Right cardiac atrium (tissue), 5 donors: ENCODE measurements around the gene PRKCD. TPM values are rescaled to one million over a fixed set of nuclear protein-coding genes. Genes with fewer than 3 reads are reported as not detected.

ENCODE experiments used
- ATAC-seq, 2 donors: fragments of 200-7000 bp; cut with Tn5 transposase; one replicate each; pipeline versions ENCODE4 v1.8.0 to v1.9.1; 2020; ENCODE audit warnings: moderate library complexity in 2 of 2, mild to moderate bottlenecking in 1 of 2
- DNase-seq, 3 donors: peaks; one replicate each; pipeline ENCODE4 v3.0.0-alpha.2; 2020
- H3K27ac ChIP-seq: one replicate; pipeline ENCODE4 v1.5.1; 2013; ENCODE audit warnings: mild to moderate bottlenecking, low read length, control low read depth, moderate library complexity
- H3K27me3 ChIP-seq: one replicate; pipeline ENCODE4 v1.6.1; 2013; ENCODE audit not compliant: control insufficient read depth, insufficient read depth
- H3K4me1 ChIP-seq: one replicate; pipeline ENCODE4 v1.6.1; 2013; ENCODE audit warnings: low read length; ENCODE audit not compliant: control insufficient read depth, insufficient read depth
- H3K4me3 ChIP-seq: one replicate; pipeline ENCODE4 v1.5.1; 2013; ENCODE audit warnings: low read length, control low read depth
- H3K9me3 ChIP-seq: one replicate; pipeline ENCODE4 v1.6.1; 2013; ENCODE audit warnings: low read length; ENCODE audit not compliant: control insufficient read depth
- WGBS: extraction: QIAGEN DNeasy Blood & Tissue Kit; methylation state at CpG from one replicate; pipeline ENCODE4 v1.1.7; 2013; 5-methylcytosine and 5-hydroxymethylcytosine counted together
- intact Hi-C, 4 donors: fragments of 100-400 bp; cut with DNase I; formaldehyde crosslinking; loops; one replicate each; pipeline versions ENCODE4 v1.11.0 to v1.14.0; 2022 to 2023
- long read RNA-seq, 4 donors: library from polyadenylated mRNA; unstranded; transcript quantifications; one replicate each; pipeline ENCODE4 v2.0.0, GENCODE V29; 2020 to 2021
- polyA plus RNA-seq: library from polyadenylated mRNA; stranded (reverse); fragments of 200-250 nt; gene quantifications from one replicate; pipeline ENCODE4 v1.2.3, GENCODE V29; 2013
- total RNA-seq, 4 donors: library from RNA; stranded (reverse); fragmentation: NEBNext Ultra II Directional; extraction: Animal tissue kit (Norgen Biotek cat#: 25700); gene quantifications; one replicate each; pipeline ENCODE4 v1.2.1, GENCODE V29; 2021
- donor health status: healthy with polysubstance abuse.
- donor health status: DM: no; HTN: yes; CAD: no.
- donor health status: DM: no; HTN: no; CAD: no.
- donor health status: DM: no; HTN: yes; CAD: no; lungs with severe emphysema.
- donor health status: DM: yes; HTN: yes; CAD: no.

The PRKCD gene
- total RNA-seq = 10 to 100 TPM; 26.2 to 34.4 (median 31.3) TPM
- 20.9 TPM for polyA plus RNA-seq
- long read RNA-seq, donor 1, transcript PRKCD-201 (19 exons, 2,680 nt) = minor isoform, 45 of 129 reads
- long read RNA-seq, donor 1, transcript PRKCD-202 (18 exons, 2,810 nt) = major isoform, 53 of 129 reads
- long read RNA-seq, donor 1, partial matches to known transcripts = 21 of 129 reads
- long read RNA-seq, donor 1, other reads (novel, unspliced or antisense) = 10 of 129 reads
- long read RNA-seq, donor 2, transcript PRKCD-202 (18 exons, 2,810 nt) = minor isoform, 7 of 52 reads
- long read RNA-seq, donor 2, transcript PRKCD-201 (19 exons, 2,680 nt) = major isoform, 27 of 52 reads
- long read RNA-seq, donor 2, partial matches to known transcripts = 3 of 52 reads
- long read RNA-seq, donor 2, other reads (novel, unspliced or antisense) = 15 of 52 reads
- long read RNA-seq, donor 3, transcript PRKCD-201 (19 exons, 2,680 nt) = minor isoform, 22 of 84 reads
- long read RNA-seq, donor 3, transcript PRKCD-202 (18 exons, 2,810 nt) = major isoform, 38 of 84 reads
- long read RNA-seq, donor 3, partial matches to known transcripts = 22 of 84 reads
- long read RNA-seq, donor 3, other reads (novel, unspliced or antisense) = 2 of 84 reads
- long read RNA-seq, donor 4, transcript PRKCD-201 (19 exons, 2,680 nt) = minor isoform, 10 of 59 reads
- long read RNA-seq, donor 4, transcript PRKCD-202 (18 exons, 2,810 nt) = major isoform, 27 of 59 reads
- long read RNA-seq, donor 4, partial matches to known transcripts = 5 of 59 reads
- long read RNA-seq, donor 4, other reads (novel, unspliced or antisense) = 17 of 59 reads

DNA sequence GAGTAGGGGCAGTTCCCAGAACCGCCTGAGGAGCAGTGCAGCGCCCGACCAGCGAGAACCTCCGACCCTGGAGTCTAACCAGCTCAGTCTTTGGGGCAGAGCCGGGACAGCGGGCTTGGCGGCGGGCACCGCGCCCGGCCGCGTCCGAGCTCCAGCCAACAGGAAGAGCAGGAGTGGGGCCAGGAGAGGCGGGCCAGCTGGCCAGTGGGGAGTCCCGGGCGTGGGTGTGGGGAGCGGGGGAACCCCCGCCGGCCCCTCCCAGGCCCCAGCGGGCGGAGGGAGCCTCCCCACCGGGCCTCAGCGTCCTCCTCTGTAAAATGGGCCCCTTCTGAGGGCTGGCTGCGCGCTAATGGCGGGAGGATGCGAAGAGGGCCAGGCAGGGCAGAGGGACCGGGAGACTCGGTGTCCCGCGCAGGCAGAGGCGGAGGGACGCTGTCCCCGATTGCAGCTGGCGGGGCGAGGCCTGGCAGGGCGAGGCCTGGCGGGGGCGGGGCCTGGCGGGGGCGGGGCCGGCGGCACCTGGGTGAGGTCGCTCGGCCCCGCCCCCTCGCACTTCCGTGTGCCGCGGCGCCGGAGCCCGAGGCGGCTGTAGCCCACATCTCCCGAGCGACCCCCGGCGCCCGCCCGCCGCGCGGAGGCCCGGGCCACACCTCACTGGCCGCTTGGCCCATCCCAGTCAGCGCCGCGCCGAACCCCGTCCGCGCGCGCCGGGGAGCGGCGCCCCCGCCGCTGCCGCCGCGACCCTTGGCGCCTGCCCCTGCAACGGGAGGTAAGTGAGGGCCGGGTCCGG lies at the start of gene PRKCD:
Gene PRKCD (plus strand): TSS at position 550 of the 790 bp plus-strand sequence. CDS start 17,214 bp downstream, outside the sequence.
- peak; percentile 90 to 96 (median 95) for DNase-seq
- peak within 1 kb of the TSS; percentile 68 for H3K4me3 ChIP-seq
- H3K4me1 ChIP-seq = peaks cover 20% of the 10 kb centered on the region
- peak within 1 kb of the TSS; percentile 88 for H3K27ac ChIP-seq
- peak; percentile 88 to 90 for ATAC-seq
- H3K27me3 ChIP-seq = no peaks in the 10 kb centered on the region
- no peaks in the 10 kb centered on the region for H3K9me3 ChIP-seq
- intact Hi-C loops = loop anchor here in 1 of 4 donors (5.0 kb wide), 1 partner anchor 44 kb away; no protein-coding TSS in a partner anchor
- WGBS = under 1% methylated on average over 88 of the region's 88 CpGs

DNA sequence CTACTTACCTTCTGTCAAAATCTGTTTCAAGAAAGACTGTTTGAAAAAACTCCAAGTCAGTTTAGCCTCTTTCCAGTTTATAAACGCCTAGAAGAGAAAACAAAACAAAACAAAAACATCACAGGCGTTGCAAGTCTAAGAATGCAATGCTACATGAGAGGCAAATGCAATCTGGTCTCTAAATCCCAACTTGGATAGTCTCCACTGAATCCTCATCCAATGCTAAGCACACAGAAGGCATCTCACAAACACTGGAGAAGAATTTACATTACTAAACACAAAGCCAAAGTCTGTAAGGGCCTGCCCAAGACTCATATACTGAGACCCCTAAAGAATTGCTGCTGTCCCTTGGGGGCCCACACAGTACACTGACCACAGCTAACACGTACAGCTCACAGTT lies 49.2 kb upstream of the PRKCD start:
- no peaks in the 10 kb centered on the region for H3K4me1 ChIP-seq
- no peak for DNase-seq
- WGBS = 82% methylated on average over 3 of the region's 3 CpGs
- no peak for ATAC-seq
- no peaks in the 10 kb centered on the region for H3K27me3 ChIP-seq
- H3K27ac ChIP-seq = no peak overlapping the region
- no peaks in the 10 kb centered on the region for H3K9me3 ChIP-seq
- H3K4me3 ChIP-seq = no peak overlapping the region
- intact Hi-C loops = loop anchor here in 1 of 4 donors (5.0 kb wide), 1 partner anchor 85 kb away; no protein-coding TSS in a partner anchor

DNA sequence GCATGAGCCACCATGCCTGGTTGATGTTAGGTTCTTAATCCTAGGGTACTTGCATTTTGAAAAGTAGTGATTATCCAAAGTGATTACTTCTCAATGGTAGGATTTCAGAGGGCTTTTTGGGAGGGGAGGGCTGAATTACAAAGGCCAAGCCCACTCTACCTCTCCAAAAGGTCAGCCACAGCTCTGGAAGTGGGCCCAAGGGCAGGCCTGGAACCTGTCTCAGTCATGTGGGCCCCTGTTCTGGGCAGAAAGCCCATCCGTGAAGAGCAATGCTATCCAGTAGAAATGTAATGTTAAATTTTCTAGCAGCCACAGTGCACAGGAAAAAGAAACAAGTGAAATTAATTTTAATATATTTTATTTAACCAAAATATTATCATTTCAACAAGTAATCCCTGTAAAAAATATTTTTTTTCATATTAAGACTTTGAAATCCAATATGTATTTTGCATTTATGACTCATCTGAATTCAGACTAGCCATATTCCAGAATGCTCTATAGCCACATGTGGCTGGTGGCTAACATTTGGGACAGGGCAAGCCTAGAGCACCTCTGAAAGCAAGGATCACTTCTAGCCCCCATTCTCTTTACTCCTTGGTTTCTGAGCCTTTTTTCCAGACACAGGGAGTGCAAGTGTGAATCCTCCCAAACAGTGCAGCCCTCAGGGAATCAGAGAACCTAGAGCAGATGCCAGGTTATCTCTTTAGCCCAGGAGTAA lies 47.6 kb upstream of the PRKCD start:
- H3K9me3 ChIP-seq = no peaks in the 10 kb centered on the region
- H3K27me3 ChIP-seq = no peaks in the 10 kb centered on the region
- peak; percentile 62 to 86 (median 84) for DNase-seq
- peak overlapping the region; percentile 89 for H3K27ac ChIP-seq
- 64% methylated on average over 1 of the region's 1 CpG for WGBS
- H3K4me3 ChIP-seq = no peak overlapping the region
- peak; percentile 75 to 78 for ATAC-seq
- intact Hi-C loops = loop anchor here in 3 of 4 donors (1.0 to 5.0 kb wide), 3 partner anchors 83 to 84 kb away; no protein-coding TSS in a partner anchor
- H3K4me1 ChIP-seq = peaks cover 2% of the 10 kb centered on the region

DNA sequence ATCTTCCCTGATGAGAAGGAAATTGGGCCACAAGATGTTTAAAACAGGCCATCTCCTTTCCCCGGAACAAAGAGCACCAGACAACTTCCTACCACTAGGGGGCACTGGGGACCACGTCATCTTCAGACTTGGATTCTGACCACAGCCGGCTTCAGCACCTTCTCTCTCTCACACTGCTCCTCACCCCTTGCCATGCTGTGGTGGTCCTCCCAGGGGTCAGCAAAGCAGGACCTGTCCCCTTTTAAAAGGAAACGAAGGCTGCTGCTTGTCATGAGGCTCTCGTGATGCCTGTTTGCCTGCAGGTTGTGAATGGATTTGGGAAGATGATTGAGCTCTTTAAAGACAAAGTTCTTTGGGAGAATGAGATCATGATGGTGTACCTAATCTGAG lies 47.0 kb upstream of the PRKCD start:
- intact Hi-C loops = loop anchor here in 3 of 4 donors (1.0 to 5.0 kb wide), 3 partner anchors 82 to 83 kb away; no protein-coding TSS in a partner anchor
- peak overlapping the region; percentile 86 for H3K27ac ChIP-seq
- H3K4me1 ChIP-seq = peaks cover 2% of the 10 kb centered on the region
- DNase-seq (peak; percentile 73 to 89 (median 84)), ATAC-seq (peak; percentile 75 to 85)
- WGBS = 5% methylated on average over 5 of the region's 5 CpGs
- H3K9me3 ChIP-seq = no peaks in the 10 kb centered on the region
- H3K27me3 ChIP-seq = no peaks in the 10 kb centered on the region
- H3K4me3 ChIP-seq = no peak overlapping the region

DNA sequence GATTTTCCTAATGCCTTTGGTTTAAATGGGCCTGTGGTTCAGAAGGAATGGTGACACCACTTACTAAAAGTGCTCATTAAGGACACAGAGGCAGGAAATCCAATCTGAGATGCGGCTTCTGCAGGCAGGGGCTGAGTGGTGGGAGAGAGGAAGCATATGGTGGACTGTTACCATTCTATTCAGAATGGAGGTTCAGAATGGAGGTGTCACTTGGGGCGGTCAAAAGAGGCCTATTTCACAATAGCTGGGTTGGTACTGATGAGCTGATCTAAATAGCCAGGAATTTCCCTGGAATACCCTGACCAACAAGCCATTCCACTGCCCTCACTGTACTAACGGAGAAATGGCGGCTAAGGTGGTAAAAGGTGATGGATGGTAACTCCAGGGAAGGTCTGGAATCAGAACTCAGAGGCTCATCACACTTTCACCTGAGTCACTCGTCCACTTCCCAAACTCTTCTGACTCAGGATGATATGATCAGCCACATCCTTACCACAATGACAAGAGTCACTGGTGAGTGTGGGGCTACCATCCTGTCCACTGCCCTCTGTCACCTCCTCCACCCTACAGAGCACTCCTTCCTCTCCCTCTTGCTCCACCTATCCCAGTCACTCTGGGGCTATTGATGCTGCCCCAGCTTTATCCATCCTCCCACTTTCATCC lies 46.5 kb upstream of the PRKCD start:
- 87% methylated on average over 5 of the region's 5 CpGs for WGBS
- no peaks in the 10 kb centered on the region for H3K27me3 ChIP-seq
- ATAC-seq = no peak

DNA sequence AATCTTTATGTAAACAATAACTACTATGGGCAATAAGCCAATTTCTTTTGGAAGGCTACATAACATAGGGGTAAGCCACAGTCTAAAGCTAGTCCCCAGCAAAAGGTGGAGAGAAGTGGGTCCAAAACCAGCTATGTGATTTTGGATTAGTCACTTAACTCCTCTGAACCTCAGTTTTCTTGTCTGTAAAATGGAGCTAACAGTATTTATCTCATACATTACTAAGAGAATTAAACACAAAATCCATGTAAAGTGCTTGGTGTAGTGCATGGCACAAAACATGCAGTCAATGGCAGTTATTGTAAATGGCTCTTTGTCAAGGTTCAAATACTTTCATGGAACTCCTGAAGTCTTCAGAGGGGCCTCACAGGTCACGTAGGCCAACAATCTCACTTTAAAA lies 44.1 kb upstream of the PRKCD start:
- intact Hi-C loops = loop anchor here in 2 of 4 donors (5.0 kb wide), 2 partner anchors 45 to 80 kb away; partner anchors contain the start of gene PRKCD (in 1 of the 2)
- DNase-seq (no peak), ATAC-seq (no peak)
- Histone ChIP-seq H3K27ac (no peak overlapping the region), H3K9me3 (no peaks in the 10 kb centered on the region), H3K4me3 (no peak overlapping the region), H3K27me3 (no peaks in the 10 kb centered on the region), H3K4me1 (peaks cover 5% of the 10 kb centered on the region)
- WGBS = 98% methylated on average over 1 of the region's 1 CpG

More for the DNA sequence above, 46.5 kb upstream of the PRKCD start:
- intact Hi-C loops = loop anchor here (1.0 to 5.0 kb wide), 4 partner anchors 48 to 83 kb away; partner anchors contain the start of gene PRKCD (in 1 of the 4)
- DNase-seq = no peak
- Histone ChIP-seq H3K4me1 (peaks cover 2% of the 10 kb centered on the region), H3K27ac (no peak overlapping the region), H3K9me3 (no peaks in the 10 kb centered on the region), H3K4me3 (no peak overlapping the region)

DNA sequence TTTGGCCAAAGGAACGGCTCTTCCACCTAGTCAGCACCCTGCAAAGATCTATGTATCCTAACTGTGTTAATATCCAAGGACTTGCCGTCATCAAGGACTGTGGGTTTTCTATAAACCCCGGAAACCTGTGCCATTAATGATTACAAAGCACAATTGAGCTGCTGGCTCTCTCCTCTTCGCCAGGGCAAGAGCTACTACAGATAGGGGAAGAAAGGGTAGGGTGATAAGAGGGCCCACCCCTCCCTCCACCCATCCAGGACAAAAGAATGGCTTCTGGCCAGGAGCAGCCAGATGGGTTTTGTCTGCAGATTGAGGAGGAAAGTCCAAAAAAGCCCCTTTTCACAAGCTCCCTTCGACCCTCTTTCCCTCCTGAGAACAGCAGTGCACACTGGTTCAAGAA lies 40.7 kb upstream of the PRKCD start:
- no peaks in the 10 kb centered on the region for H3K9me3 ChIP-seq
- intact Hi-C loops = no loop called here
- WGBS = 49% methylated on average over 5 of the region's 5 CpGs
- H3K27ac ChIP-seq = peak overlapping the region; percentile 39
- ATAC-seq (peak in 1 of 2 donors; percentile 37), DNase-seq (no peak)
- H3K4me1 ChIP-seq = peaks cover 5% of the 10 kb centered on the region
- H3K4me3 ChIP-seq = no peak overlapping the region
- H3K27me3 ChIP-seq = no peaks in the 10 kb centered on the region

DNA sequence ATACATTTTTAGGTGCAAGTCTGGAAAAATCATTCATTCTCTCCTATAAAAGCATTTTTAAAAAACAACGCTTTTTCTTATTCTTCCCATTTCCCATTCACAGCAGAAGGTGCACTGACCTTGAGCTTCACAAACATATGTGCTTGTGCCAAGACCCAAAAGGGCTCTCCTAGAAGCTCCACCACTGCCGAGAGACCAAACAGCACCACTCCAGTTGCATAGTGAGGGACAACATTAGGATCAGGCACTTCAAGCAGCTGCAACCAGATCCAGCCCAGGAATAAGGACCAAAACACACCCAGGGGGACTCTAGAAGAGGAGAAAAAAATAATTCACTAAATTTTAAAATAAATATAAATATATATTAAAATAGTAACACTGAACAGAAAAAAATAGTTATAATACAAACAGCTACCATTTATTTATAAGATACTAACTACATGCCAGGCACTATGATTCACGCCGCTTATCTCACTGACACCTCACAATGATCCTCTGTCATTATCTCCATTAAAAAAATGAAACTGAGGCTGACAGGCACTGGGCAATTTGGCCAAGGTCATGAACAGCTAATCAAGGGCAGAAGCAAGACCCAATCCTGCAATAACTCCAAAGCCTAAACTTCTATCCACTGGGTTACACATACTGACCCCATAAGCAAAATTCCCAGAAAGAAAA lies 38.6 kb upstream of the PRKCD start:
- no peaks in the 10 kb centered on the region for H3K9me3 ChIP-seq
- 81% methylated on average over 4 of the region's 4 CpGs for WGBS
- DNase-seq (no peak), ATAC-seq (peak; percentile 61 to 73)
- H3K4me3 ChIP-seq = no peak overlapping the region
- peak overlapping the region; percentile 69 for H3K27ac ChIP-seq
- no peaks in the 10 kb centered on the region for H3K27me3 ChIP-seq
- intact Hi-C loops = no loop called here
- peaks cover 3% of the 10 kb centered on the region for H3K4me1 ChIP-seq

DNA sequence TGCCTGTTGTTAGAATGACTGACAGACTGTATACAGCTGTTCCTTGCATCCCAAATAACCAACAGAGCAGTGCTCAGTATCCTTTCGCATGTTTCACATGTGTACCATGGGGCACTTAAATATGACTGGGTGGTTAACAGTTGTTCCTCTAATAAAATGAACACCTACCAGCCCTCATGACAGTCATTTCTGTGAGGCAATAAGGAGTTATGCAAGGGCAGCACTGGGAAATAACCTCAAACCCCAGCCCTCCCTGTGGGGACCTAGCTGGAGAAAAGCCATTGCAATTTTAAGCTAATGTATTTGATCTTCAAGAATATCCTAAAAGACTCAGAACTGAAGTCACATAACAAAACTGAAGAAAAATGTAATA lies 38.1 kb upstream of the PRKCD start:
- 93% methylated on average over 1 of the region's 1 CpG for WGBS
- DNase-seq (no peak), ATAC-seq (no peak)
- Histone ChIP-seq H3K4me1 (peaks cover 2% of the 10 kb centered on the region), H3K9me3 (no peaks in the 10 kb centered on the region), H3K27ac (peak overlapping the region; percentile 5), H3K27me3 (no peaks in the 10 kb centered on the region), H3K4me3 (no peak overlapping the region)
- intact Hi-C loops = no loop called here
